ENCODE results near the gene PDIA6. TPM values are rescaled to one million over a fixed set of nuclear protein-coding genes. Genes with fewer than 3 reads are reported as not detected.

PDIA6 gene
- total and polyA plus RNA-seq, 2 donors from 2014 or later, result 190 to 225 TPM

GRCh38 chr2:10859278-10859677, 46.7 kb upstream of the PDIA6 start:
- no peak overlapping the region for H3K27ac ChIP-seq (ENCODE audit: low read depth in 2 of 2, low read length in 2 of 2)
- H3K4me1 ChIP-seq (ENCODE audit: control insufficient read depth in 2 of 3, insufficient read depth in 2 of 3, low read depth in 1 of 3, low read length in 3 of 3), result no peaks in the 10 kb centered on the region
- H3K9ac ChIP-seq (ENCODE audit: low read length in 3 of 3), result no peak overlapping the region
- no peaks in the 10 kb centered on the region for H3K36me3 ChIP-seq (ENCODE audit: control insufficient read depth in 2 of 3, insufficient read depth in 3 of 3, low read length in 3 of 3)
- no peaks in the 10 kb centered on the region for H3K27me3 ChIP-seq (ENCODE audit: control insufficient read depth, insufficient read depth, low read length)
- FAIRE-seq (no peak), DNase-seq (no peak)
- TF ChIP-seq, protein P1, sequence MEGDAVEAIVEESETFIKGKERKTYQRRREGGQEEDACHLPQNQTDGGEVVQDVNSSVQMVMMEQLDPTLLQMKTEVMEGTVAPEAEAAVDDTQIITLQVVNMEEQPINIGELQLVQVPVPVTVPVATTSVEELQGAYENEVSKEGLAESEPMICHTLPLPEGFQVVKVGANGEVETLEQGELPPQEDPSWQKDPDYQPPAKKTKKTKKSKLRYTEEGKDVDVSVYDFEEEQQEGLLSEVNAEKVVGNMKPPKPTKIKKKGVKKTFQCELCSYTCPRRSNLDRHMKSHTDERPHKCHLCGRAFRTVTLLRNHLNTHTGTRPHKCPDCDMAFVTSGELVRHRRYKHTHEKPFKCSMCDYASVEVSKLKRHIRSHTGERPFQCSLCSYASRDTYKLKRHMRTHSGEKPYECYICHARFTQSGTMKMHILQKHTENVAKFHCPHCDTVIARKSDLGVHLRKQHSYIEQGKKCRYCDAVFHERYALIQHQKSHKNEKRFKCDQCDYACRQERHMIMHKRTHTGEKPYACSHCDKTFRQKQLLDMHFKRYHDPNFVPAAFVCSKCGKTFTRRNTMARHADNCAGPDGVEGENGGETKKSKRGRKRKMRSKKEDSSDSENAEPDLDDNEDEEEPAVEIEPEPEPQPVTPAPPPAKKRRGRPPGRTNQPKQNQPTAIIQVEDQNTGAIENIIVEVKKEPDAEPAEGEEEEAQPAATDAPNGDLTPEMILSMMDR (IDR thresholded peaks at IDR 0.05; ENCODE audit: borderline replicate concordance, extremely low read depth, insufficient read depth), result no peak
- intact Hi-C loops (cut with DNase I), result no loop called here
- no peaks in the 10 kb centered on the region for H3K9me3 ChIP-seq (ENCODE audit: control insufficient read depth in 2 of 3, insufficient read depth in 1 of 3, low read length in 3 of 3)
- H3K4me3 ChIP-seq (ENCODE audit: low read length in 3 of 3), result no peak overlapping the region

DNA sequence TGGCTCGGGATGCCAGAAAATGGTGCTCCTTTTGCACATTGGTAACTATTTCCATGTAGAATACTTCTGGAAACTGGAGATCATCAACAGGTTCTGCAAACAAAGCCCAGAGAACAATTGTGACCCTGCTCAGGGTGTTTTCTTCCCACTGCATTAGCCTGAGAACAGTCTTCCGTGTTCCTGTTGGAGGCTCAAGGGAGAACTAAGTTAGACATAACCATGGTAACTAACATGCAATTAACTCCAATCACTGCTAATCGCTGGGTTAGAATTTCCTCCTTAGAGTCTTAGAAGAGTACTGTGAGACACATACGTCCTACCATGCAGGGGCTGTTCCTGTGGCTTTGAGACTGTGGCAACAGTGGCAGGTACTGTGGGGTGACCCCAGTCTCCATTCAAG, 36.0 kb upstream of the PDIA6 start:
- TF ChIP-seq, protein P1 (IDR thresholded peaks at IDR 0.05; ENCODE audit: borderline replicate concordance, extremely low read depth, insufficient read depth), result no peak
- Histone ChIP-seq H3K9ac (ENCODE audit: low read length in 3 of 3) (no peak overlapping the region), H3K27ac (ENCODE audit: low read depth in 2 of 2, low read length in 2 of 2) (no peak overlapping the region), H3K4me1 (ENCODE audit: control insufficient read depth in 2 of 3, insufficient read depth in 2 of 3, low read depth in 1 of 3, low read length in 3 of 3) (no peaks in the 10 kb centered on the region), H3K9me3 (ENCODE audit: control insufficient read depth in 2 of 3, insufficient read depth in 1 of 3, low read length in 3 of 3) (peaks cover 0 to 2% (median 0%) of the 10 kb centered on the region in 3 donors), H3K4me3 (ENCODE audit: low read length in 3 of 3) (no peak overlapping the region), H3K36me3 (ENCODE audit: control insufficient read depth in 2 of 3, insufficient read depth in 3 of 3, low read length in 3 of 3) (no peaks in the 10 kb centered on the region), H3K27me3 (ENCODE audit: control insufficient read depth, insufficient read depth, low read length) (no peaks in the 10 kb centered on the region)
- FAIRE-seq (no peak), DNase-seq (no peak)
- intact Hi-C loops (cut with DNase I), result no loop called here

GRCh38 chr2:10847008-10847407, 34.4 kb upstream of the PDIA6 start:
- intact Hi-C loops (cut with DNase I), result no loop called here
- Histone ChIP-seq H3K9ac (ENCODE audit: low read length in 3 of 3) (no peak overlapping the region), H3K4me1 (ENCODE audit: control insufficient read depth in 2 of 3, insufficient read depth in 2 of 3, low read depth in 1 of 3, low read length in 3 of 3) (no peaks in the 10 kb centered on the region), H3K4me3 (ENCODE audit: low read length in 3 of 3) (no peak overlapping the region), H3K36me3 (ENCODE audit: control insufficient read depth in 2 of 3, insufficient read depth in 3 of 3, low read length in 3 of 3) (no peaks in the 10 kb centered on the region), H3K27ac (ENCODE audit: low read depth in 2 of 2, low read length in 2 of 2) (no peak overlapping the region), H3K9me3 (ENCODE audit: control insufficient read depth in 2 of 3, insufficient read depth in 1 of 3, low read length in 3 of 3) (peaks cover 0 to 6% (median 0%) of the 10 kb centered on the region in 3 donors), H3K27me3 (ENCODE audit: control insufficient read depth, insufficient read depth, low read length) (no peaks in the 10 kb centered on the region)
- no peak for DNase-seq
- FAIRE-seq, result no peak
- TF ChIP-seq, protein P1 (IDR thresholded peaks at IDR 0.05; ENCODE audit: borderline replicate concordance, extremely low read depth, insufficient read depth), result no peak
